Measurements from ENCODE around the gene NPC1.

DNA sequence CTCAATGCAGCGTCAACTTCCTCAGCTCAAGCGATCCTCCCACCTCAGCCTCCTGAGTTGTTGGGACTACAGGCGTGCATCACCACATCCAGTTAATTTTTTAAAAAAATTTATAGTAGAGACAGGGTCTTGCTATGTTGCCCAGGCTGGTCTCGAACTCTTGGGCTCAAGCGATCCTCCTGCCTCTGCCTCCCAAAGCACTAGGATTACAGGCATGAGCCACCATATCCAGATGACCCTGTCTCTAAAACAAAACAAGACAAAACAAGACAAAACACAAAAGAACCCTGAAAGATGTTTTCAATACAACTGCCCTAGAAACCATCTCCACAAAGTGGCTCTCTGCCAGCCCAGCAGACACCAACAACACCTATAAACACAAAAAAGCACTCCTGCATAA is 45.0 kb upstream of the NPC1 start:
- no peak for TF ChIP-seq CTCF (IDR thresholded peaks at IDR 0.05)
- TF ChIP-seq POLR2A (IDR thresholded peaks at IDR 0.05), result no peak

Measured in esophagus squamous epithelium (tissue), 4 donors.